Activated CD4-positive, alpha-beta memory T cell treated with anti-CD3 and anti-CD28 coated beads for 36 hours (primary cell): ENCODE measurements around the gene ZBP1. TPM values are rescaled to one million over a fixed set of nuclear protein-coding genes. Genes with fewer than 3 reads are reported as not detected.

Experiments
- CTCF ChIA-PET: fragments of 350-600 bp; sonication (Branson Sonifier 250); formaldehyde crosslinking; loops from one replicate; lab custom pipeline; 2021; ENCODE audit warnings: antibody characterized with exemption, inconsistent platforms; lab: Charles Lee
- POLR2A ChIA-PET: fragments of 350-600 bp; sonication (Branson Sonifier 250); formaldehyde crosslinking; loops from one replicate; lab custom pipeline; 2021; ENCODE audit warnings: antibody characterized with exemption; lab: Charles Lee
- DNase-seq: peaks from one replicate; pipeline ENCODE4 v3.0.0-alpha.2; 2020
- H3K27ac Mint-ChIP-seq: one replicate; pipeline ENCODE4 v1.8.0; 2021; ENCODE audit warnings: mixed read lengths
- H3K27me3 Mint-ChIP-seq: one replicate; pipeline ENCODE4 v1.8.0; 2021; ENCODE audit warnings: mixed read lengths
- H3K36me3 Mint-ChIP-seq: one replicate; pipeline ENCODE4 v1.8.0; 2021; ENCODE audit warnings: mixed read lengths
- H3K4me1 Mint-ChIP-seq: one replicate; pipeline ENCODE4 v1.8.0; 2021; ENCODE audit warnings: low read depth, mixed read lengths
- H3K4me3 Mint-ChIP-seq: one replicate; pipeline ENCODE4 v1.8.0; 2021; ENCODE audit warnings: mild to moderate bottlenecking, mixed read lengths
- H3K9me3 Mint-ChIP-seq: one replicate; pipeline ENCODE4 v1.8.0; 2021; ENCODE audit warnings: mixed read lengths
- intact Hi-C: fragments of 100-400 bp; cut with micrococcal nuclease; formaldehyde crosslinking; loops from one replicate; pipeline ENCODE4 v1.15.1; 2023
- total RNA-seq, 2 experiments: library from RNA; stranded (reverse); gene quantifications; one replicate each; pipeline ENCODE4 v1.2.3, GENCODE V29; 2021

ZBP1 gene
- total RNA-seq, 2 experiments from 2014 or later: 0.73 to 1.1 TPM

DNA sequence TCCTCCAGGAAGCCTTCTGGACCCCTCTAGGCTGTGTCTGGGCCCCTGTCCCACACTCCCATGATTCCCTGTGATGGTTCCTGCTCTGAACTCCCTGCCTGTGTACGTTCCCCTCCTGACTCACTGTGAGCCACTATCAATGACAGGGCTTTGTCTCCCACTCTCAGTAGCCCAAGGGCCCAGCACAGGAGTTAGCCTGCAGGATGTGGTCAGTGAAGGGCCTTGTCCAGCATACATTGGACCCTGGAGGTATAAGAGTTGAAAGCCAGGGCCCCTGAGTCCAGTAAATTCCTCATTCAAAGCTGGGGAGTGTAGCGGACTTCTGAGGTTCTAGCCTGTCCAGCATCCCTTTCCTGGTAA is 19.0 kb downstream of the ZBP1 start:
- DNase-seq: no peak
- no peaks in the 10 kb centered on the region for H3K36me3 Mint-ChIP-seq
- no peak overlapping the region for H3K4me3 Mint-ChIP-seq
- ChIA-PET CTCF (interaction anchor here (1.0 to 1.4 kb wide), 5 partner anchors 15 to 578 kb away, joined by 3 to 6 read pairs (median 4); no protein-coding TSS in a partner anchor), POLR2A (interaction anchor here (1.0 kb wide), 1 partner anchor 18 kb away, joined by 3 read pairs; no protein-coding TSS in a partner anchor)
- H3K4me1 Mint-ChIP-seq: peaks cover 20% of the 10 kb centered on the region
- no peaks in the 10 kb centered on the region for H3K27me3 Mint-ChIP-seq
- no peaks in the 10 kb centered on the region for H3K9me3 Mint-ChIP-seq
- intact Hi-C loops: no loop called here
- H3K27ac Mint-ChIP-seq: no peak overlapping the region

DNA sequence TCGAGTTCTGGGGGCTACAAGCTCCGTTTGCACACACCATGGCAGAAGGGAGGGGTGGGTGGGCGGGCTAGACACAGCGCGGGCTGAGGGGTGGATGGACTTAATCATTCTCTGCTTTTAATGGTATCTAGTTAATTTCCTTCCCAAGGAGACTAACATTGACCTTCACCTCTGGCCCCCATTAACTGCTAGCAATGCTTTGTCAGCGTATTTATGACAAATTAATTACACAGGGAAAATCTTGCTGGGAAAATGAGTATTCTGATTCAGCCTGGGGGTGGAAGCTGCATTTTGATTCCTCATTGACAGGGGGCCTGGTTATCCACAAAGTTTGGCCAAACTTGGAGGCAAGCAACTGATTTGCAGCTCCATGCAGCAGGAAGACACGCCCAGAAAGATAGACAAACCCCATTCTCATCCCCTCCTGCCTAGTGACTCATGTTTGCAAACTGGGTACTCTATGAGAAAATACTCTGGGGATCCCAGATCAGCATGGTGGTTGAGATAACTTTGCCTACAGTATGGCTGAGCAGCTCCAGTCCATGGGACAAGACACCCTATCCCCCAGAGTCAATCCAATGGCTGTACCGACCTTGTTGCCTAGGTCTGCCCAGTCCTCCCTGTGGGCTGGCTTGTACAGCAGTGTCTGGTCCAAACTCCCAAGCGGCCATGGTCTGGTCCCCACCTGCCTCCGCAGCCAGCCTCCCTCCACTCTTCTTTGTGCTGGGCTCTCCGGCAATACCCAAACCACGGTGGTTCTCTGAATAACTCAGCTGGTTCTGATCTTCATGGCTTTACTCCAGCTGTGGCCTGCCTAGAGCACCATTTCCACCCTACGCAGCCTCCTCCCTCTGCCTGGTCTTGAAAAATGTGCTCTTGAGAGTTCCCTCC is 19.7 kb downstream of the ZBP1 start:
- Mint-ChIP-seq H3K4me3 (no peak overlapping the region), H3K9me3 (no peaks in the 10 kb centered on the region), H3K4me1 (peaks cover 16% of the 10 kb centered on the region), H3K36me3 (no peaks in the 10 kb centered on the region), H3K27me3 (no peaks in the 10 kb centered on the region), H3K27ac (no peak overlapping the region)
- intact Hi-C loops: no loop called here
- ChIA-PET POLR2A (interaction anchor here (1.0 kb wide), 1 partner anchor 19 kb away, joined by 3 read pairs; no protein-coding TSS in a partner anchor), CTCF (interaction anchor here (0.7 to 1.4 kb wide), 4 partner anchors 22 to 579 kb away, joined by 3 to 6 read pairs (median 5); no protein-coding TSS in a partner anchor)
- DNase-seq: peak; percentile 43

- Mint-ChIP-seq H3K36me3 (no peaks in the 10 kb centered on the region), H3K9me3 (no peaks in the 10 kb centered on the region), H3K4me3 (no peak overlapping the region), H3K27ac (no peak overlapping the region), H3K4me1 (peaks cover 2% of the 10 kb centered on the region), H3K27me3 (peaks cover 5% of the 10 kb centered on the region)
- POLR2A ChIA-PET: no interaction called here
- intact Hi-C loops: loop anchor here (5.0 to 10.0 kb wide), 2 partner anchors 214 to 609 kb away; no protein-coding TSS in a partner anchor
- no peak for DNase-seq
- CTCF ChIA-PET: interaction anchor here (1.2 to 1.6 kb wide), 4 partner anchors 13 to 488 kb away, joined by 3 to 8 read pairs (median 3); no protein-coding TSS in a partner anchor
Observed at GRCh38 chr20:57598491-57598890, 21.7 kb downstream of the ZBP1 start.

DNA sequence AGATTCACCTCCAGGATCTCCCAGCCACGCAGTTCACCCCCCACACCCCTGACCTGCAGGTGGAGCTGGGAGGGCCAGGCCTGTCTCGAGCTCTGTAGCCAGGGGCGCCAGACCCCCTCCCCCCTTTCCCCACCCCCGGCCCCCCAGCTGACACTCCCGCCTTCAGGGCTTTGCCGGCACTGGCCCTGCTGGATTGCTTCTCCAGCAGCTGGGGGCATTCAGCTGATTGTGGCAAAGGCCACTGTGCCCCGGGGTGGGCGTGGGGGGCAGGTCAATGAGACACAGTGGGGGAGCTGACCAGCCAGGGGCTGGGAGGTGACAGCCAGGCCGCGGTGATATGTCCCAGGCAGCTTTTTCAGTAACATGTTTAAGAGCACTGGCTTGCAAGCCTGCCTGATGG is 22.2 kb downstream of the ZBP1 start:
- H3K27me3 Mint-ChIP-seq: peaks cover 5% of the 10 kb centered on the region
- no peaks in the 10 kb centered on the region for H3K9me3 Mint-ChIP-seq
- POLR2A ChIA-PET: no interaction called here
- H3K36me3 Mint-ChIP-seq: no peaks in the 10 kb centered on the region
- DNase-seq: no peak
- H3K4me3 Mint-ChIP-seq: no peak overlapping the region
- H3K27ac Mint-ChIP-seq: no peak overlapping the region
- CTCF ChIA-PET: interaction anchor here (1.0 to 2.9 kb wide), 7 partner anchors 14 to 488 kb away, joined by 3 to 27 read pairs (median 3); partner anchors contain the start of gene ZBP1
- intact Hi-C loops: loop anchor here (5.0 to 10.0 kb wide), 2 partner anchors 213 to 609 kb away; no protein-coding TSS in a partner anchor
- peaks cover 2% of the 10 kb centered on the region for H3K4me1 Mint-ChIP-seq

- intact Hi-C loops: loop anchor here (1.0 to 10.0 kb wide), 5 partner anchors 57 to 610 kb away; no protein-coding TSS in a partner anchor
- CTCF ChIA-PET: interaction anchor here (0.7 to 2.9 kb wide), 19 partner anchors 9 to 612 kb away, joined by 3 to 27 read pairs (median 6); partner anchors contain the start of gene ZBP1
- Mint-ChIP-seq H3K27ac (no peak overlapping the region), H3K36me3 (no peaks in the 10 kb centered on the region), H3K9me3 (no peaks in the 10 kb centered on the region), H3K27me3 (peaks cover 5% of the 10 kb centered on the region), H3K4me3 (no peak overlapping the region), H3K4me1 (peaks cover 2% of the 10 kb centered on the region)
- peak; percentile 75 for DNase-seq
- POLR2A ChIA-PET: interaction anchor here (1.0 kb wide), 1 partner anchor 22 kb away, joined by 4 read pairs; no protein-coding TSS in a partner anchor
Observed at GRCh38 chr20:57596998-57597939, 23.0 kb downstream of the ZBP1 start.

DNA sequence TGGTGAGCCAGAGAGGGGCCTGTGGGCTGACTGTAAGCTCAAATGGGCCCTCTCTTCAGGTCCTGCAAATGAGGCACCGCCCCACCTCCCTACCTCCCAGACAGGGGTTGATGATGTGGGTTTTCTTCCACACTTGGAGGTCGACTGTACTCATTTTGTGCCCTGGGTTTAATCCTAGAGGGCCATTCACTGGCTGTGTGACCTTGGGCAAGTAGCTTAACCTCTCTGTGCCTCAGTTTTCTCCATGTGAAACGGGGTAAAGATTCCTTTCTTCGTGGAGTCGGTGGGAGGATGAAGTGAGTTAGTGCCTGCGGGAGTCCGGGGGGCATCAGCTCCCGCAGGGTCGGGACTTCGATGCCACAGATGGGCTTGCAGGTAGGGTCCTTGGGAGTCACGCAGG is 23.9 kb downstream of the ZBP1 start:
- DNase-seq: no peak
- intact Hi-C loops: loop anchor here (2.0 to 10.0 kb wide), 3 partner anchors 98 to 611 kb away; no protein-coding TSS in a partner anchor
- Mint-ChIP-seq H3K4me3 (no peak overlapping the region), H3K9me3 (no peaks in the 10 kb centered on the region), H3K27ac (no peak overlapping the region), H3K4me1 (peaks cover 2% of the 10 kb centered on the region), H3K27me3 (peaks cover 7% of the 10 kb centered on the region), H3K36me3 (no peaks in the 10 kb centered on the region)
- POLR2A ChIA-PET: interaction anchor here (0.6 to 1.0 kb wide), 4 partner anchors 10 to 599 kb away, joined by 3 to 4 read pairs (median 3); no protein-coding TSS in a partner anchor
- CTCF ChIA-PET: interaction anchor here (0.7 to 2.9 kb wide), 29 partner anchors 8 to 613 kb away, joined by 3 to 27 read pairs (median 4); partner anchors contain the start of genes RBM38 and ZBP1

DNA sequence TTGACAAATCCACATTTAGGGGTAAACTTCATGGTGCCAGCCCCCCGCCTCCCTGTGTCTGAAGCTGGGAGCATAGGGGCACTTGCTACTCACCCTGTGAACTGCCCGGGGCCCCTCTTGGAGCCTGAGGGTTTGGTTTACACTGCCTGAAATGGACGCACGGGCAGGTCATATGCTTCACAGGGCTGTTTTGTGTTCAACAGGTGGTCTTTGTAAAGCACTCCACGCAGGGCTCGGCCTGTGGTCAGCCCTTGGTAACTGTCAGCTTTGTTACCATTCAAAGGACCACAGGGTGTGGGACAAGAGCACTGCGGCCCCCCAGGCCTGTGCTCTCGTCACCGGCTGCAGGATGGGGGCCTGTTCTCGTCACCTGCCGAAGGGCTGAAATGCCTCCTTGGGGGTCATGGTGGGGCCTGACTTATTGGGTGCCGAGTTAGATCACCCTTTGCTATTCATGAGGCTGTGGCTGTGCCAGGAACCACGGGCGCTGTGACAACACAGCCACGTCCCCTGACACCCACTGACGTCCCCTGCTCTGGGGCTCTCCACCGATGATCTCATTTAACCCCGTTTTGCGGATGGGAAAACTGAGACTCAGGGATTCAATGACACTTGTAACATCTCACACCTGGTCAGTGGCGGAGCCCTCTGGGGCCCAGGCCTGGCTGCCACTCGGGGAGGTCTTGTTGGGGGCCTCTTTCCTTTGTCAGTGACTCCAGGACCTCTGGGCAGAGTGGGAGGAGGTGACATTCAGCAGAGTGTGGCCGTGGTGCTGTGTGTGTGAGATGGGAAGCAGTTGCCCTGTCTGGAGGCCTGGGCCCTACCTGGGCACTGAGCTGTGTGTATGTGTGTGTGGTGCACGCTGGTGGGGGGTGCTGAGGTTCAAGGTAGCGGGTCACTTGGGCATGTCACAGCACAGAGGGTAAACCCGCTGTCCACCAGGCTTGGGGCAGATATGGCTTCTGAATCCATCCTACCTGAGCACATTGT is 24.9 kb downstream of the ZBP1 start:
- peaks cover 7% of the 10 kb centered on the region for H3K27me3 Mint-ChIP-seq
- H3K27ac Mint-ChIP-seq: no peak overlapping the region
- ChIA-PET CTCF (interaction anchor here (0.6 to 2.9 kb wide), 32 partner anchors 11 to 614 kb away, joined by 3 to 27 read pairs (median 4); partner anchors contain the start of genes RBM38 and ZBP1), POLR2A (interaction anchor here (0.5 to 0.6 kb wide), 2 partner anchors 600 to 1184 kb away, joined by 3 read pairs; no protein-coding TSS in a partner anchor)
- no peak for DNase-seq
- H3K4me3 Mint-ChIP-seq: no peak overlapping the region
- no peaks in the 10 kb centered on the region for H3K36me3 Mint-ChIP-seq
- intact Hi-C loops: loop anchor here (2.0 to 10.0 kb wide), 4 partner anchors 81 to 612 kb away; no protein-coding TSS in a partner anchor
- H3K4me1 Mint-ChIP-seq: no peaks in the 10 kb centered on the region
- H3K9me3 Mint-ChIP-seq: no peaks in the 10 kb centered on the region

- H3K4me1 Mint-ChIP-seq: no peaks in the 10 kb centered on the region
- H3K36me3 Mint-ChIP-seq: no peaks in the 10 kb centered on the region
- CTCF ChIA-PET: interaction anchor here (0.6 to 2.8 kb wide), 19 partner anchors 11 to 593 kb away, joined by 3 to 16 read pairs (median 4); no protein-coding TSS in a partner anchor
Observed at GRCh38 chr20:57594092-57594951, 25.9 kb downstream of the ZBP1 start.

DNA sequence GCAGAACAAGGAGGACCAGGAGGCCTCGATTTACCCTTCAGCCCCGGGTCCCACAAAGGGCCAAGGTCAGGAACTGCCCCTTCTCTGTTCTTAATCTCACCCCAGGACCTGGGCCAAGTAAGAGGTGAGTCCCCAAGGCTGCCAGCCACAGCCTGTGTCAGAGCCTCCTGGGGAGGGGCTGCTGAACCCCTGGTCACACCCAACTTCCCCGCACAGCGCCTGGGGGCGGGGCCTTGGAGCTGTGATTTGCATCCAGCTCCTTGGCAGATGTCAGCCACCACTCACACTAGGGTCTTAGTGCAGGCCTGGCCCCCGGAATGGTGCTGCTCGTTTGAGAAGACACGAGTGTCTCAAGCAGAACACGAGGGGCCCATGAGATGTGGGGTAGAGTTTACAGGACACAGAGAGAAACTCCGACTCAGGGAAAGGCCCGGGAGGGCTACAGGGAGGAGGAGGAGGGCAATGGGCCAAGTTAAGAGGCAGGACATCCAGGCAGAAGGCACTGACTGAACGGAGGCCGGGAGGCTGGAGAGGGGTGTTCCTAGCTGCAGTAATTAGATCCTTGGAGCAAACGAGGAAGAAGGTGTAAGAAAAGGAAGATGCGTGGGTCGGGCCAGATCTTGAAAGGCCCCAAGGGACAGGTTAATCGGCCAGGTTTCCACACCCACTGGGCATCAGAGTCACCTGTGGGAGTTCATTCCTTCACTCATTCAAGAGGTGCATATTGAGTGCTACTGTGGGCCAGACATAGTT is 26.9 kb downstream of the ZBP1 start:
- peaks cover 7% of the 10 kb centered on the region for H3K27me3 Mint-ChIP-seq
- no peaks in the 10 kb centered on the region for H3K36me3 Mint-ChIP-seq
- CTCF ChIA-PET: interaction anchor here (0.9 to 1.6 kb wide), 4 partner anchors 25 to 1043 kb away, joined by 3 to 6 read pairs (median 3); no protein-coding TSS in a partner anchor
- POLR2A ChIA-PET: no interaction called here
- intact Hi-C loops: loop anchor here (10.0 kb wide), 1 partner anchor 209 kb away; no protein-coding TSS in a partner anchor
- no peaks in the 10 kb centered on the region for H3K4me1 Mint-ChIP-seq
- no peak overlapping the region for H3K4me3 Mint-ChIP-seq
- DNase-seq: no peak
- no peak overlapping the region for H3K27ac Mint-ChIP-seq
- H3K9me3 Mint-ChIP-seq: no peaks in the 10 kb centered on the region

More at GRCh38 chr20:57594092-57594951, 25.9 kb downstream of the ZBP1 start:
- POLR2A ChIA-PET: interaction anchor here (0.5 kb wide), 1 partner anchor 1183 kb away, joined by 3 read pairs; no protein-coding TSS in a partner anchor
- Mint-ChIP-seq H3K27me3 (peaks cover 7% of the 10 kb centered on the region), H3K4me3 (no peak overlapping the region), H3K27ac (no peak overlapping the region), H3K9me3 (no peaks in the 10 kb centered on the region)
- intact Hi-C loops: loop anchor here (2.0 to 10.0 kb wide), 2 partner anchors 80 to 210 kb away; no protein-coding TSS in a partner anchor
- DNase-seq: peak; percentile 52
